ENCODE results near the gene CDH26.

- TF ChIP-seq MAX (IDR thresholded peaks at IDR 0.05; ENCODE audit: insufficient read depth, insufficient read length) (no peak), CTCF (IDR thresholded peaks at IDR 0.05; ENCODE audit: extremely low read depth in 1 of 2, insufficient read depth in 1 of 2, low read depth in 1 of 2, low read length in 2 of 2) (no peak), POLR2A (IDR thresholded peaks at IDR 0.05; ENCODE audit: low read depth, low read length) (no peak), EZH2 (IDR thresholded peaks at IDR 0.05; ENCODE audit: borderline replicate concordance, low read depth, low read length, severe bottlenecking) (no peak), POLR2AphosphoS5 (IDR thresholded peaks at IDR 0.05; ENCODE audit: insufficient read depth, low read depth, low read length) (no peak), JUN (IDR thresholded peaks at IDR 0.05; ENCODE audit: borderline replicate concordance, insufficient read depth, insufficient read length, low read depth) (no peak), FOS (IDR thresholded peaks at IDR 0.05; ENCODE audit: borderline replicate concordance, insufficient read depth, low read length) (no peak), GATA2 (IDR thresholded peaks at IDR 0.05; ENCODE audit: insufficient read depth, insufficient read length, low read depth, low read length) (no peak), MYC (IDR thresholded peaks at IDR 0.05; ENCODE audit: low read depth, low read length) (no peak)
Observed at GRCh38 chr20:60011512-60012507, 53.6 kb downstream of the CDH26 start.

All from endothelial cell of umbilical vein (primary cell).